Fibroblast of villous mesenchyme (primary cell): ENCODE results near the gene ZNF132. TPM values are rescaled to one million over a fixed set of nuclear protein-coding genes. Genes with fewer than 3 reads are reported as not detected.
"Not testable (repeated sequence)": the region's sequence is repeated elsewhere in the genome, so short reads cannot be mapped to it uniquely, and the experiment has no call there.

ENCODE experiments used
- DNase-seq: peaks from one replicate; pipeline ENCODE4 v3.0.0-alpha.2; 2010; ENCODE audit warnings: low read depth
- H3K4me3 ChIP-seq: 2 replicates; pipeline ENCODE4 v1.5.1; 2011; ENCODE audit warnings: low read depth, mild to moderate bottlenecking, low read length
- CTCF ChIP-seq: IDR thresholded peaks from 2 replicates; pipeline ENCODE4 v1.5.1; 2012; ENCODE audit warnings: low read depth, mild to moderate bottlenecking, low read length; ENCODE audit not compliant: insufficient read depth
- total RNA-seq: library from RNA; depleted of rRNA; stranded (reverse); fragments of >200 nt; gene quantifications from 2 replicates; pipeline ENCODE4 v1.2.3, GENCODE V29; 2012

ZNF132 gene
- total RNA-seq, 1 donor: 11.7 TPM

- no peak for TF ChIP-seq CTCF
- peak within 1 kb of the TSS; percentile 77 for H3K4me3 ChIP-seq
- DNase-seq: peak; percentile 95
Observed at GRCh38 chr19:58451358-58452101, 11.6 kb upstream of the ZNF132 start, which contains the start of gene ZNF324B. Gene ZNF324B (plus strand): TSS chr19:58451622. CDS start chr19:58453702, 2,080 bp downstream.

- TF ChIP-seq CTCF: no peak
- H3K4me3 ChIP-seq: peak overlapping the region; percentile 77
- DNase-seq: no peak
Observed at GRCh38 chr19:58450856-58451357, 11.0 kb upstream of the ZNF132 start.

- not testable (repeated sequence) for H3K4me3 ChIP-seq, DNase-seq
Observed at GRCh38 chr19:58449980-58450379, 10.0 kb upstream of the ZNF132 start.

GRCh38 chr19:58448860-58449259 lies 8.9 kb upstream of the ZNF132 start:
- not testable (repeated sequence) for H3K4me3 ChIP-seq, DNase-seq

GRCh38 chr19:58442986-58443385 lies 3.0 kb upstream of the ZNF132 start:
- not testable (repeated sequence) for H3K4me3 ChIP-seq, DNase-seq

- H3K4me3 ChIP-seq: peak overlapping the region; percentile 72
- no peak for DNase-seq
- TF ChIP-seq CTCF: no peak
Observed at GRCh38 chr19:58440556-58440955, 603 bp upstream of the ZNF132 start.

- DNase-seq: peak; percentile 17
- no peak for TF ChIP-seq CTCF
- no peak overlapping the region for H3K4me3 ChIP-seq
Observed at GRCh38 chr19:58434217-58434616, 5.7 kb downstream of the ZNF132 start.

- TF ChIP-seq CTCF: no peak
- no peak overlapping the region for H3K4me3 ChIP-seq
- DNase-seq: no peak
Observed at GRCh38 chr19:58429745-58430144, 10.2 kb downstream of the ZNF132 start.
